ENCODE results near the gene SNX22. TPM values are rescaled to one million over a fixed set of nuclear protein-coding genes. Genes with fewer than 3 reads are reported as not detected.

Gene SNX22
- polyA plus RNA-seq, 1 donor (not counting 4 experiments of a cell fraction or from before 2014, with no cell fraction given) = 0.04 TPM

- Histone ChIP-seq H3K4me3 (ENCODE audit: control insufficient read depth in 2 of 3, extremely low read depth in 1 of 3, insufficient read depth in 2 of 3, low read depth in 1 of 3, low read length in 3 of 3) (no peak overlapping the region), H4K20me1 (ENCODE audit: control insufficient read depth, extremely low read depth, insufficient read depth, low read length) (no peaks in the 10 kb centered on the region), H2AFZ (ENCODE audit: control insufficient read depth, low read length) (no peak overlapping the region), H3K9me1 (ENCODE audit: control insufficient read depth, extremely low read depth, insufficient read depth, low read length) (no peaks in the 10 kb centered on the region), H3K27me3 (ENCODE audit: control insufficient read depth, extremely low read depth, insufficient read depth, low read length) (no peaks in the 10 kb centered on the region), H3K9ac (ENCODE audit: control insufficient read depth, extremely low read depth, insufficient read depth, low read length) (no peak overlapping the region), H3K27ac (ENCODE audit: control insufficient read depth, insufficient read depth, low read length) (no peak overlapping the region), H3K9me3 (ENCODE audit: control insufficient read depth, low read depth, low read length) (no peaks in the 10 kb centered on the region), H3K79me2 (ENCODE audit: control insufficient read depth, insufficient read depth, low read length) (no peaks in the 10 kb centered on the region), H3K4me1 (ENCODE audit: control insufficient read depth, extremely low read depth, insufficient read depth, low read length) (no peaks in the 10 kb centered on the region), H3K36me3 (ENCODE audit: control insufficient read depth in 2 of 2, extremely low read depth in 1 of 2, insufficient read depth in 2 of 2, low read length in 2 of 2) (peaks cover 32 to 35% of the 10 kb centered on the region in 2 experiments), H3K4me2 (ENCODE audit: control insufficient read depth, extremely low read depth, insufficient read depth, low read depth, low read length) (no peak overlapping the region)
- FAIRE-seq (no peak), DNase-seq (ENCODE audit: low read depth, low spot score) (no peak)
- TF ChIP-seq CTCF (optimal IDR thresholded peaks at IDR 0.05 in 1 of 3, IDR thresholded peaks at IDR 0.05 in 1 of 3, conservative IDR thresholded peaks at IDR 0.05 in 1 of 3; ENCODE audit: extremely low read depth in 1 of 3, insufficient read depth in 2 of 3, low read length in 3 of 3) = no peak
- no peak for TF ChIP-seq EZH2 (IDR thresholded peaks at IDR 0.05; ENCODE audit: low read length)
- dilution Hi-C loops (cut with MboI; ENCODE audit: extremely low pct_ligation_motif_present, low sequenced_read_pairs) = no loop called here
Measured at GRCh38 chr15:64137226-64137833, 14.2 kb upstream of the SNX22 start.

GRCh38 chr15:64138331-64138941 lies 13.1 kb upstream of the SNX22 start:
- FAIRE-seq = no peak
- Histone ChIP-seq H3K9me1 (ENCODE audit: control insufficient read depth, extremely low read depth, insufficient read depth, low read length) (no peaks in the 10 kb centered on the region), H4K20me1 (ENCODE audit: control insufficient read depth, extremely low read depth, insufficient read depth, low read length) (no peaks in the 10 kb centered on the region), H2AFZ (ENCODE audit: control insufficient read depth, low read length) (no peak overlapping the region), H3K4me2 (ENCODE audit: control insufficient read depth, extremely low read depth, insufficient read depth, low read depth, low read length) (no peak overlapping the region), H3K4me3 (ENCODE audit: control insufficient read depth in 2 of 3, extremely low read depth in 1 of 3, insufficient read depth in 2 of 3, low read depth in 1 of 3, low read length in 3 of 3) (no peak overlapping the region), H3K27me3 (ENCODE audit: control insufficient read depth, extremely low read depth, insufficient read depth, low read length) (no peaks in the 10 kb centered on the region), H3K9ac (ENCODE audit: control insufficient read depth, extremely low read depth, insufficient read depth, low read length) (no peak overlapping the region), H3K9me3 (ENCODE audit: control insufficient read depth, low read depth, low read length) (no peaks in the 10 kb centered on the region), H3K36me3 (ENCODE audit: control insufficient read depth in 2 of 2, extremely low read depth in 1 of 2, insufficient read depth in 2 of 2, low read length in 2 of 2) (peaks cover 28 to 30% of the 10 kb centered on the region in 2 experiments), H3K79me2 (ENCODE audit: control insufficient read depth, insufficient read depth, low read length) (no peaks in the 10 kb centered on the region), H3K27ac (ENCODE audit: control insufficient read depth, insufficient read depth, low read length) (no peak overlapping the region), H3K4me1 (ENCODE audit: control insufficient read depth, extremely low read depth, insufficient read depth, low read length) (no peaks in the 10 kb centered on the region)
- TF ChIP-seq EZH2 (IDR thresholded peaks at IDR 0.05; ENCODE audit: low read length) = no peak
- no peak for TF ChIP-seq CTCF (optimal IDR thresholded peaks at IDR 0.05 in 1 of 3, IDR thresholded peaks at IDR 0.05 in 1 of 3, conservative IDR thresholded peaks at IDR 0.05 in 1 of 3; ENCODE audit: extremely low read depth in 1 of 3, insufficient read depth in 2 of 3, low read length in 3 of 3)
- no peak for DNase-seq (ENCODE audit: low read depth, low spot score)
- dilution Hi-C loops (cut with MboI; ENCODE audit: extremely low pct_ligation_motif_present, low sequenced_read_pairs) = no loop called here
